Psoas muscle (tissue), 8 donors: ENCODE data around the gene LOXL1. TPM values are rescaled to one million over a fixed set of nuclear protein-coding genes. Genes with fewer than 3 reads are reported as not detected.

Experiments
- ATAC-seq, 4 donors: fragments of 200-7000 bp; cut with Tn5 transposase; one replicate each; pipeline ENCODE4 v1.9.1; 2020; ENCODE audit warnings: moderate library complexity in 3 of 4, mild to moderate bottlenecking in 2 of 4
- DNase-seq, 2 donors: peaks; one replicate each; pipeline ENCODE4 v3.0.0-alpha.2; 2020
- H3K27ac ChIP-seq: fragments of 200-600 bp; one replicate; pipeline ENCODE4 v1.8.0; 2022
- H3K27me3 ChIP-seq, 3 donors: fragments of 200-600 bp in 1 of 3; one replicate each; pipeline versions ENCODE4 v1.6.1 to v1.8.0; 2013 to 2022; ENCODE audit warnings: low read length in 2 of 3, mild to moderate bottlenecking in 2 of 3, moderate library complexity in 1 of 3; ENCODE audit not compliant: insufficient read depth in 3 of 3
- H3K36me3 ChIP-seq, 2 donors: fragments of 200-600 bp in 1 of 2; one replicate each; pipeline versions ENCODE4 v1.6.1 to v1.8.0; 2013 to 2022; ENCODE audit warnings: low read depth in 1 of 2, mild to moderate bottlenecking in 1 of 2, moderate library complexity in 1 of 2; ENCODE audit not compliant: insufficient read depth in 1 of 2
- H3K4me1 ChIP-seq: fragments of 200-600 bp; one replicate; pipeline ENCODE4 v1.8.0; 2022
- H3K4me3 ChIP-seq: fragments of 200-600 bp; one replicate; pipeline ENCODE4 v1.8.0; 2022; ENCODE audit warnings: mild to moderate bottlenecking
- H3K9me3 ChIP-seq: fragments of 200-600 bp; one replicate; pipeline ENCODE4 v1.8.0; 2022
- WGBS, 3 donors: extraction: QIAGEN DNeasy Blood & Tissue Kit; methylation state at CpG; one replicate each; pipeline versions ENCODE4 v1.1.6 to v1.1.7; 2013; 5-methylcytosine and 5-hydroxymethylcytosine counted together
- intact Hi-C, 2 donors: fragments of 100-400 bp; cut with DNase I; formaldehyde crosslinking; loops; one replicate each; pipeline versions ENCODE4 v1.11.0 to v1.14.2; 2022
- polyA plus RNA-seq, 3 donors: library from polyadenylated mRNA; stranded (reverse); fragments of 200-250 nt; gene quantifications; one replicate each; pipeline ENCODE4 v1.2.3, GENCODE V29; 2013
- total RNA-seq, 4 donors: library from RNA; stranded (reverse); fragmentation: NEBNext Ultra II Directional in 2 of 4; extraction: Animal tissue kit (Norgen Biotek cat#: 25700) in 2 of 4; gene quantifications; one replicate each; pipeline versions ENCODE4 v1.2.1 to v1.2.4, GENCODE V29; 2021 to 2023
- TF ChIP-seq, protein P1 (sequence below): fragments of 200-600 bp; IDR thresholded peaks from one replicate; pipeline ENCODE4 v1.8.0; 2022; ENCODE audit warnings: antibody characterized with exemption
- donor health status: healthy with polysubstance abuse.
- donor health status: DM: no; HTN: no; CAD: no; lungs with moderate emphysema.
- donor health status: Bipolar disorder and iron deficiency.
- donor health status: healthy.
- donor health status: DM: yes; HTN: yes; CAD: no.
- donor health status: DM: no; HTN: no; CAD: no.
- donor health status: DM: no; HTN: no; CAD: no.
- donor health status: DM: yes; HTN: yes; CAD: no.

Gene LOXL1
- total and polyA plus RNA-seq, 7 donors, result 1.6 to 8.7 (median 5.1) TPM

DNA sequence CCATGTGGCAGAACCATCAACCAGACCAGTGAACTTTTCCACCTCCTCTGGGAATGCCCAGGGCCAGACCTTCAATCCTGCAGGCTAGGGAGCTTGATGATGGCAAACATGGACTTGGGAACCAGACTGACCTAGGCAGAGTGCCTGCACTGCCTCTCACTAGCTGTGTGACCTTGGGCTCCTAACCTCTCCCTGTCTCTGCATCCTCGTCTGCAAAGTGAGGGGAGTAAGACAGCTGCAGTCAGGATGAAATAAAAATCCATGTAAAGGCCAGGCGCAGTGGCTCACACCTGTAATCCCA is 17.5 kb upstream of the LOXL1 start:
- H3K4me1 ChIP-seq, result no peaks in the 10 kb centered on the region
- no peaks in the 10 kb centered on the region for H3K9me3 ChIP-seq
- H3K27me3 ChIP-seq, result peaks cover 0 to 2% (median 0%) of the 10 kb centered on the region in 3 donors
- no peaks in the 10 kb centered on the region for H3K36me3 ChIP-seq
- WGBS, 3 donors, result 92 to 97% (median 96%) methylated on average over 2 of the region's 2 CpGs
- DNase-seq (no peak), ATAC-seq (no peak)
- TF ChIP-seq, protein P1, sequence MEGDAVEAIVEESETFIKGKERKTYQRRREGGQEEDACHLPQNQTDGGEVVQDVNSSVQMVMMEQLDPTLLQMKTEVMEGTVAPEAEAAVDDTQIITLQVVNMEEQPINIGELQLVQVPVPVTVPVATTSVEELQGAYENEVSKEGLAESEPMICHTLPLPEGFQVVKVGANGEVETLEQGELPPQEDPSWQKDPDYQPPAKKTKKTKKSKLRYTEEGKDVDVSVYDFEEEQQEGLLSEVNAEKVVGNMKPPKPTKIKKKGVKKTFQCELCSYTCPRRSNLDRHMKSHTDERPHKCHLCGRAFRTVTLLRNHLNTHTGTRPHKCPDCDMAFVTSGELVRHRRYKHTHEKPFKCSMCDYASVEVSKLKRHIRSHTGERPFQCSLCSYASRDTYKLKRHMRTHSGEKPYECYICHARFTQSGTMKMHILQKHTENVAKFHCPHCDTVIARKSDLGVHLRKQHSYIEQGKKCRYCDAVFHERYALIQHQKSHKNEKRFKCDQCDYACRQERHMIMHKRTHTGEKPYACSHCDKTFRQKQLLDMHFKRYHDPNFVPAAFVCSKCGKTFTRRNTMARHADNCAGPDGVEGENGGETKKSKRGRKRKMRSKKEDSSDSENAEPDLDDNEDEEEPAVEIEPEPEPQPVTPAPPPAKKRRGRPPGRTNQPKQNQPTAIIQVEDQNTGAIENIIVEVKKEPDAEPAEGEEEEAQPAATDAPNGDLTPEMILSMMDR, result no peak
- intact Hi-C loops, result loop anchor here (1.0 to 10.0 kb wide), 4 partner anchors 34 to 194 kb away; no protein-coding TSS in a partner anchor
- H3K4me3 ChIP-seq, result no peak overlapping the region
- no peak overlapping the region for H3K27ac ChIP-seq

DNA sequence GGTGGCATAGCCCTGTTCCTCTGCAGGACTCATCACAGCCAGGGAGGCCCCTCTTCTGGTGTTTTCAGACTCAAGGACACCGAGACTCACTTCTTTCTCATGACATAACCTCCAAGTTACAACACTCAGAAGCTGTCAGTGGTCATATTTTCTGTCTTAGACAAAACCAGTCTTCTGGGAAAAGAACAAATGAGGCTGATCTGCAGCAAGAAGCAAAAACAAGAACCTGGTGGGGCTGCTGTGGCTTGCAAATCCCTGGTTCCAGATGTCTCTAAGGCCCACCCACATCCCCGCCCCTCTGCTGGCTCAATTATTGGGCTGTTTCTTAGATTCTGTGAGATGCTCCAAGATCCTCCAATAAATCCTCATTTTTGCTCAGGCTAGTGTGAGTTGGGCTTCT is 16.6 kb upstream of the LOXL1 start:
- no peak overlapping the region for H3K4me3 ChIP-seq
- TF ChIP-seq, protein P1, result no peak
- H3K9me3 ChIP-seq, result no peaks in the 10 kb centered on the region
- no peak for ATAC-seq
- H3K27me3 ChIP-seq, result peaks cover 0 to 2% (median 0%) of the 10 kb centered on the region in 3 donors
- intact Hi-C loops, result loop anchor here (2.0 to 10.0 kb wide), 4 partner anchors 35 to 345 kb away; no protein-coding TSS in a partner anchor
- no peak overlapping the region for H3K27ac ChIP-seq
- H3K36me3 ChIP-seq, result no peaks in the 10 kb centered on the region
- DNase-seq, result peak in 1 of 2 donors; percentile 3
- H3K4me1 ChIP-seq, result no peaks in the 10 kb centered on the region
- WGBS, 3 donors, result 82 to 95% (median 91%) methylated on average over 2 of the region's 2 CpGs

DNA sequence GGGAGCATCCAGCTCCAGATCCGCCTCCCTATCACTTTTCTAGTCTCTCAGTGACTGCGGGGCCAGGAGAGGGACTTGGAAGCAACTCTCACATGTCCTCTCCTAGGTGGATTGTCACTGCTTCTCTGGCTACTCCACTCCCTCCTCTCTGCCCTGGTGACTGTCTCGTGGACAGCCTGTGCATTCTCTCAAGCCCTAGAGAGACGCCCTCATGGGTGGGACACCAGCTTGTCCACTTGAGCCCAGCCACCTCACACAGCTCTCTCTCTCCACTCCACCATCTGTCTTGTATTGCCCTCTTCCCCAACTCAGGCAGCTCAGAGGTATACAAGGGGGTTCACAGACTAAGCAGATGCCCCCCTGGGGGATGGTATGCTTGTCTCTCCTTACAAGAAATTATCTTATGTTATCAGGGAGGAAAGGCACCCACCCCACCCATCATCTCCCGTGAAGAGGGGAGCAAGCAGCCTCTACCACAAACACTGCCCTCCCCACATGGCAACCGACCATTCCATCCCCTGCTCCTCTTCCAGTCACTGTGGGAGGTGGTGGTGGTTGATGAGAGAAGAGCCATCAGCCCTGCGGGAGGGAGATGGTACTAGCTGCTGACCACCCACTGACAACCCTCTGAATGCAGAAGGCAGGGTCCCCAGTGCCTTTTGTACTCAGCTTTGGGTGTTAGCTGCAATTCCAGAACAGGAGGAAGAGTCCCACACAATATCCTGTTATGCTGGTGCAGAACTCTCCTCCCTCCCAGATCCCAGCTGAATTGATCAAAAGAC is 15.5 kb upstream of the LOXL1 start:
- Histone ChIP-seq H3K9me3 (no peaks in the 10 kb centered on the region), H3K36me3 (no peaks in the 10 kb centered on the region), H3K27me3 (peaks cover 0 to 2% (median 0%) of the 10 kb centered on the region in 3 donors), H3K27ac (no peak overlapping the region), H3K4me1 (no peaks in the 10 kb centered on the region), H3K4me3 (no peak overlapping the region)
- intact Hi-C loops, result loop anchor here in 1 of 2 donors (10.0 kb wide), 1 partner anchor 346 kb away; no protein-coding TSS in a partner anchor
- 68 to 78% (median 72%) methylated on average over 7 of the region's 7 CpGs for whole genome bisulfite sequencing, 3 donors
- ATAC-seq (no peak), DNase-seq (peak in 1 of 2 donors; percentile 36)
- TF ChIP-seq, protein P1, result no peak

DNA sequence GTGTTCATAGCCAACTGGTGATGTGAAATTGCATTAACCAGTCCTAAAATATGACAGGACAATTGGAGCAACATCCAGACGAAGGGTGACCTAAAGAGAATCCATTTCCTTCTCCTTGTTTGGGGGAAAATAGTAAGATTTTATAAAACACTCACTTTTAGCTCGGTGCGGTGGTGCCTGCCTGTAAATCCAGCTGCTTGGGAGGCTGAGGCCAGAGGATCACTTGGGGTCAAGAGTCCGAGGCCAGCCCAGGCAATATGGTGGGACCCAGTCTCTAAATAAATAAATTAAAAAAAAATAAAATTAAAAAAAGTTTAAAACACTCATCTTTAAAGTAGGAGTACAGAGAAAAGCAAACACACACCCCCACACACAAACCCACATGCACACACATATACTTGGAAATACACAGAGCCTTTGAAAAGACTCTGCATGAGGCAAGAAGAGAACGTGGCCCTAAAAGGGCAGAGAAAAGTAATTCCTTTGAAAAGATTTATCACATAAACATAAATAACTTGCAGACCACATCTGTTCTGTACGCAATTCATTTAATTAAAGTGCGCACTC is 14.1 kb upstream of the LOXL1 start:
- H3K27ac ChIP-seq, result no peak overlapping the region
- no peaks in the 10 kb centered on the region for H3K9me3 ChIP-seq
- DNase-seq, result peak in 1 of 2 donors; percentile 9
- 78 to 85% (median 80%) methylated on average over 7 of the region's 7 CpGs for WGBS, 3 donors
- H3K4me1 ChIP-seq, result no peaks in the 10 kb centered on the region
- no peak for ATAC-seq
- H3K4me3 ChIP-seq, result no peak overlapping the region
- TF ChIP-seq, protein P1, result no peak
- intact Hi-C loops, result loop anchor here in 1 of 2 donors (10.0 kb wide), 1 partner anchor 347 kb away; no protein-coding TSS in a partner anchor
- peaks cover 0 to 2% (median 0%) of the 10 kb centered on the region in 3 donors for H3K27me3 ChIP-seq
- H3K36me3 ChIP-seq, result no peaks in the 10 kb centered on the region
